GM18520 (cell line): ENCODE data around the gene STARD3.
"Not testable (repeated sequence)": the region's sequence is repeated elsewhere in the genome, so short reads cannot be mapped to it uniquely, and the experiment has no call there.

Experiments
- ATAC-seq: cut with Tn5 transposase; IDR thresholded peaks from one replicate; pipeline ENCODE4 v1.9.1; 2021; ENCODE audit not compliant: unreplicated experiment

The STARD3 gene

DNA sequence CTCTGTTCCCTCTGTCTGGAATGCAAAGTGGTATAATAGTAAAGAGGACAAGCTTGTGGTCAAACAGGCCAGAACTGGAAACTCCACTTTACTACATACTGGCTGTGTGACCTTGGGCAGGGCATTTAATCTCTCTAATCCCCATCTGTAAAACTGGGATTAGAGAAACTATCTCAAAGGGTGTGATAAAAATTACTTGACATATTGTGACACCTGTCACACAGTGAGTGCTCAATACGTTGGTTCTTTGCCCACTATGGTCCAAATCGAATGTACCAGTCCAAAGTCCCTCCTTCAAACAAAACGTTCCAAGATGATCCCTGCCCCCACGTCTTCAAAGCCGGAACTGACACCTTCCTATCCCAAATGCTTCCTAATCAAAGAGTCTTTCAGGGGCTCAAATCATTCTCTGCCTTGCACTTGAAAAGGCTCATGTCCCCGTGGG lies 50.2 kb downstream of the STARD3 start:
- ATAC-seq, result no peak

DNA sequence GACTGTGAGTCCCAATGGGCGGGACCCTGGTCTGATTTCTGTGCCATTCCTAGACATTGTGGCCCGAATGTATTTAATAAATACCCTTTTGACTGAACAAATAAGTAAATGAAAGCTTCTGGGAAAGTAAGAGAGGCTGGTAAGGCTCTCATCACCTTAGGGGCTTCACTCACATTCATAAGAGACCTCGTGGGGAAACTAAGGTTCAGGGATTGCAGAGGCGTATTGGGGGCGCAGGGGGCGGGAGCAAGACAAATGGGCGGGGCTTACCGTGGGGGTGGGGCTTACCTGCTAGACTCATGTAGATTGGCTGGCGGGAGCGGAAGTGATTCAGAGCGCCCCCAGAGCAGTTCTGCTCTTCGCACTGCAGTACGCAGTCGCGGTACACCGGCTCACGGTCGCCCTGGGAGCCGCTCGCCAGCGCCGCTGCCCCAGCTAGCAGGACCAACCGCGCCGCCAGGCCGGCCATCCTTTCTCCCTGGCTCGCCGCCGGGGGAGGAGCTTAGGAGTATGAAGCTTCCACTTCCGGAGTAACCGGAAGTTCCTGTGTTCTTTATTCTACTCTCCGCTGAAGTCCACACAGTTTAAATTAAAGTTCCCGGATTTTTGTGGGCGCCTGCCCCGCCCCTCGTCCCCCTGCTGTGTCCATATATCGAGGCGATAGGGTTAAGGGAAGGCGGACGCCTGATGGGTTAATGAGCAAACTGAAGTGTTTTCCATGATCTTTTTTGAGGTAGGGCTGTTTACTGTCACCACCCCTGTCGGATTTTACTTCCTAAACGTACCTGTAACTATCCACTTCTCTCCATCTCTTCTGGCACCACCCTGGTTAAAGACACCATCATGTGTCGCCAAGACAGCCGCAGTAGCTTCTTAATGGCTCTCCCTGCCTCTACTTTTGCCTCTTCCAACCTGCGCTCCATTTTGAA lies 50.9 kb downstream of the STARD3 start, which contains the start of gene PGAP3:
TSS of gene PGAP3 (minus strand) at position 512 of the 929 bp plus-strand sequence. CDS start at position 469, 43 bp downstream.
- peak; percentile 88 for ATAC-seq

DNA sequence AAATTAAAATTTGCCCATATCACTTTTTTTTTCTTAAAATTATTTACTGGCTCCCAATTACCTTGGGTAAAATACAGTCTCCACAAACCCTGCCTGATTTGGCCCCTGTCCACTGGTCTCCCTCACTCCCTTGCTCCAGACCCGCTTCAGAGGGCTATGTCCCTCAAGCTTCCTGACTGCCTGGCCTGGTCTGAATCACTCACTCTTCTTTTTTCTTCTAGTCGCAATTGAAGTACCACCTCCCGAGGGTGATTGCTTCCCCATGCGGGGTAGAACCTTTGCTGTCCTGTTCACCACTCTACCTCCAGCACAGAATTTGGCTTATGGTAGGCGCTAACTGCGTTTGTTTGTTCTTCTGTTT lies 51.5 kb downstream of the STARD3 start:
- no peak for ATAC-seq

DNA sequence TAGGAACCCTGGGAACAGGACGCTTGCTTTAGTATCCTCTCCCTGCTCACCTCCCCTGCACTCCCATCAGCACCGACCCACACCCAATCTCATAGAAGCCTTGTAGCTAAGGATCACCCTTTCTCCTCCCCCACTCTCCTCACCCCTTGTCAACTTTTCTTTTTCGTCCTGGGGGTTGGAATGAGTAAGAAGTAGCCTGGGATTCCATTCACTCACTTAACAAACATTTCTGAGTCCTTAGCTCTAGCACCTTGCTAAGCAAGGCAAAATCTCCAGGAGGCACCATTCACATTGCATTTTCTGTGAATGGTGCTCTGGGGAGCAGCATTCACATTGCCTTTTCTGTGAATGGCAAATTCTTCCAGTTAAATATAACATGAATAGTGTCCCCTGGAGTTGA lies 52.0 kb downstream of the STARD3 start:
- ATAC-seq, result no peak

DNA sequence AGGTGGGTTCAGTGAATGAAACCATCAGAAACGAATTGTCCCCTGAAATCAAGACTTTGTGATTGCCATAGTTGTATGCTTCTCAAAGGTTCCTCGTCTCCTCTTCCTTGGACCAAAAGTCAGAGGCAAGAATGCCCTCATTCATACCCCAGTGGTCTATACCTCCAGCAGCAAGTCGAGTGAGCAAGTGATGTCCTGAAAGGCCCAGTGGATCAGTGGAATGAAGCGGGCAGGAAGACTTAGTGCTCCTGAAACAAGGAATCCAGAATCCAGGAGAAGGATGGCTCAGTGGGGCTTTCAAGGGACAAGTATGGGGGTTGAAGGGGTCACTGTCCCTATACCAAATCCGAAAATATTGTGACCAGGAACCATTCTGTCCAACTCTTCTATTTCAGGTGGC lies 57.6 kb downstream of the STARD3 start:
- ATAC-seq, result no peak

DNA sequence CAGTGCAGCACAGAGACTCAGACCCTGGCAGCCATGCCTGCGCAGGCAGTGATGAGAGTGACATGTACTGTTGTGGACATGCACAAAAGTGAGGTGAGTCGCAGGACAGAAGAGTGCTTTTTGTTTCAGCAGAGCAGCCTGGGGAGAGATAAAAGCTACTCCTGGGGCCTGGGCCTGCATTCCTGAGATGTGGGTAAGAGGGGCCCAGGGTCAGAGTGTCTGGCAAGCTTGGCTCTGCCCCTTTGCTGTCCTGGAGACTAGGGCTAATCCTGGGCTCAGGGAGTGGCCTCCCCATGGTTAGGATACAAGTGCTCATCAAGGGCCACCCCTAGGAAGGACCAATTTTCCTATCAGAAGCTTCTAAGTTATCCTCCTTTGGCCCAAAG lies 58.1 kb downstream of the STARD3 start:
- ATAC-seq, result no peak

DNA sequence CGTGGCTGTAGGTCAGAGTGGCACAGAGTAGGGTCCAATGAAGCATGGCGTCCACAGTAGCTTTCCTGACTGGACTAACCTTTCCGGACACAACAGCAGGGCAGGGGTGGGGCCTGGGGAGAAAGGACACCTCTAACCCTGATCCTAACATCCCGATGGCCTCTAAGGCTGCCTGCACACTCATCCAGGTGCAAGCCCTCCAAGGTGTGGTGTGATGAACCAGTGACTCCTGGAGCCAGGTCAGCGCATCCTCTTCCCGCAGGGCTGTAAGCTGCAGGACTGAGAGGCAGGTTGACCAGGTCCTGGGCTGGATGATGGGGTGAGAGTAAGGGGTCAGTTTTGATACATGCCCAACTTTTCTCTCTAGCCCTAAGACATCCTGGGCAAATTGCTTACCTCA lies 59.8 kb downstream of the STARD3 start:
- ATAC-seq, result no peak

DNA sequence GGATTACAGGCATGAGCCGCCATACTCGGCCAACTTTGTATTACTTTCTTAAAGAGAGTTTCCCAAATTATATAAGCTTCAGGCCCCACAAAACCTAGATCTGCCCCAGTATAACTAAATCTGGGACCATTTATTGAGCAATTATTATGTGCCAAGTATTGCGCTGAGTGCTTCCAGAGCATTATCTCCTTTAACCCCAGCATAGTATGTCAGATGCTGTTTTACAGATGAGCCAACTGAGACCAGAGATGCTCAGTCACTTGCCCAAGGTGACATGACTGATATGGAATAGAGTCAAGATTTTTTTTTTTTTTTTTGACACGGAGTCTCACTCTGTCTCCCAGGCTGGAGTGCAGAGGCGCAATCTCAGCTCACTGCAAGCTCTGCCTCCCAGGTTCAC lies 61.0 kb downstream of the STARD3 start:
- no peak for ATAC-seq

DNA sequence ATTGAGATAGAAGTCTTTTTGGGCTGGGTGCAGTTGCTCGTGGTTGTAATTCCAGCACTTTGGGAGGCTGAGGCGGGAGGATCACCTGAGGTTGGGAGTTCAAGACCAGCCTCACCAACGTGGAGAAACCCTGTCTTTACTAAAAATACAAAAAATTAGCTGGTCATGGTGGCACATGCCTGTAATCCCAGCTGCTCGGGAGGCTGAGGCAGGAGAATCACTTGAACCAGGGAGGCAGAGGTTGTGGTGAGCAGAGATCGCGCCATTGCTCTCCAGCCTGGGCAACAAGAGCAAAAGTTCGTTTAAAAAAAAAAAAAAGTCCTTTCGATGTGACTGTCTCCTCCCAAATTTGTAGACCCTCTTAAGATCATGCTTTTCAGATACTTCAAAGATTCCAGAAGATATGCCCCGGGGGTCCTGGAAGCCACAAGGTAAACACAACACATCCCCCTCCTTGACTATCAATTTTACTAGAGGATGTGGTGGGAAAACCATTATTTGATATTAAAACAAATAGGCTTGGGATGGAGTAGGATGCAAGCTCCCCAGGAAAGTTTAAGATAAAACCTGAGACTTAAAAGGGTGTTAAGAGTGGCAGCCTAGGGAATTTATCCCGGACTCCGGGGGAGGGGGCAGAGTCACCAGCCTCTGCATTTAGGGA lies 62.3 kb downstream of the STARD3 start:
- not testable (repeated sequence) for ATAC-seq

DNA sequence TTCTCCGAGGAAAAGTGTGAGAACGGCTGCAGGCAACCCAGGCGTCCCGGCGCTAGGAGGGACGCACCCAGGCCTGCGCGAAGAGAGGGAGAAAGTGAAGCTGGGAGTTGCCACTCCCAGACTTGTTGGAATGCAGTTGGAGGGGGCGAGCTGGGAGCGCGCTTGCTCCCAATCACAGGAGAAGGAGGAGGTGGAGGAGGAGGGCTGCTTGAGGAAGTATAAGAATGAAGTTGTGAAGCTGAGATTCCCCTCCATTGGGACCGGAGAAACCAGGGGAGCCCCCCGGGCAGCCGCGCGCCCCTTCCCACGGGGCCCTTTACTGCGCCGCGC lies 62.8 kb downstream of the STARD3 start, which contains the start of gene ERBB2:
TSS of gene ERBB2 (plus strand) at position 247 of the 330 bp plus-strand sequence. CDS start 175 bp downstream, outside the sequence.
- no peak for ATAC-seq

DNA sequence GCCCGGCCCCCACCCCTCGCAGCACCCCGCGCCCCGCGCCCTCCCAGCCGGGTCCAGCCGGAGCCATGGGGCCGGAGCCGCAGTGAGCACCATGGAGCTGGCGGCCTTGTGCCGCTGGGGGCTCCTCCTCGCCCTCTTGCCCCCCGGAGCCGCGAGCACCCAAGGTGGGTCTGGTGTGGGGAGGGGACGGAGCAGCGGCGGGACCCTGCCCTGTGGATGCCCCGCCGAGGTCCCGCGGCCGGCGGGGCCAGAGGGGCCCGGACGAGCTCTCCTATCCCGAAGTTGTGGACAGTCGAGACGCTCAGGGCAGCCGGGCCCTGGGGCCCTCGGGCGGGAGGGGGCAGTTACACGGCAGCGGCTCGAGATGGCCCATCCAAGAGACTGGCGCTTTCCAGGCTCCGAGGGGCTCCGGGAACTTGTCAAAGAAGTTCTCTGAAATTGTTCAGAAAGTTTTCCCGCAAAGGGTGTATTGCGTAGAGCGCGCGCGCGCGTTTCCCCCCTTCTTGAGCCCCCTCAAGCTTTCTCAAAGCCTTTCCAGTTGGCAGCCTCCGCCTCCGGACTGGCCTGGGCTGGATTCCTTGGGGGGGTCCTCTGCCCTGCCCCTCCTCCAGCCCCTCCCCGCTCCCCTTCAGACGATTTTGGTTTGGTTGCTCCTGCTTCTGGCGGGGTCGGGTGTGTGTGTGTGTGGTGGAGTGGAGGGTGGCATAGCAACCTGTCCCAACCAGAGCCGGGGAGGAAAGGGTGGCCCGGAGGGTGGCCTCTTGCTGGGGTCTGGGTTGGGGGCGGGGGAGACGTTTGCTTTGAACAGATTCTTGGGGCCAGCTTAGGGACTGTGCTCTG lies 63.4 kb downstream of the STARD3 start:
- no peak for ATAC-seq

DNA sequence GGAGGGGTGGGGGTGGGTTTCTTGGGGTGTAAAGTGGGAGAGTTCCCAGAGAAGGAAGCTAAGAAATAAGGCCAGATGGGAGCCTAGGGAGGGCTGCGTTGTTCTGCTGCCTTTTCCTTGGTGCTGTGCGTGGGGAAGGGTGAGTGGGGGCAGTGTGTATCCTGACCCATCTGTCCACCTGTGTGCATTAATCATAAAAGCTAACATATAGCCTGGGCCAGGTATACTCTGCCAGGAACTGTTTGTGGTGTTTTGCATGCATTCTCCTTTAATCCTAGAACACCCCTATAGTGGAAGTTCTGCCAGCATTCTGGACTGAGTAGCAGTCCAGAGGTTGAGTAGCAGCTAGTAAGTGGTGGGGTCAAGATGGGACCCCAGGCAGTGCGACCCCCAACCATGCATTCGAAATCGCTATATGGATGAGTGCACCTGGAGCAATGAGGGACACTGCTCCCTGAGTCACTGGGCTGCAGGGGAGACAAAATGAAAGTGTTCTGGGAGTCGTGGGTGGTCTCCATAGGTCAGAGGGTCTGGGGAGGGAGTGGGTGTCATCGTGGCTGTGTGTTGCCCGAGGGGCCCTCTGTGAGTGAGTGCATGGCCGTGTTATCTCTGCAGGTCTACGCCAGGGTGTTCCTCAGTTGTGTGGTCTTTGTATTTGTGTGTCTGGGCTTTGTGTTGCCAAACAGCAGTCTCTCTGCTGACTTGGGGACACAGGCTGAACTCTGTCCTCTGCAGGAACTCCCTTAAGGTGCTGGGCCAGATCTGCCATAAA lies 64.3 kb downstream of the STARD3 start:
- no peak for ATAC-seq

DNA sequence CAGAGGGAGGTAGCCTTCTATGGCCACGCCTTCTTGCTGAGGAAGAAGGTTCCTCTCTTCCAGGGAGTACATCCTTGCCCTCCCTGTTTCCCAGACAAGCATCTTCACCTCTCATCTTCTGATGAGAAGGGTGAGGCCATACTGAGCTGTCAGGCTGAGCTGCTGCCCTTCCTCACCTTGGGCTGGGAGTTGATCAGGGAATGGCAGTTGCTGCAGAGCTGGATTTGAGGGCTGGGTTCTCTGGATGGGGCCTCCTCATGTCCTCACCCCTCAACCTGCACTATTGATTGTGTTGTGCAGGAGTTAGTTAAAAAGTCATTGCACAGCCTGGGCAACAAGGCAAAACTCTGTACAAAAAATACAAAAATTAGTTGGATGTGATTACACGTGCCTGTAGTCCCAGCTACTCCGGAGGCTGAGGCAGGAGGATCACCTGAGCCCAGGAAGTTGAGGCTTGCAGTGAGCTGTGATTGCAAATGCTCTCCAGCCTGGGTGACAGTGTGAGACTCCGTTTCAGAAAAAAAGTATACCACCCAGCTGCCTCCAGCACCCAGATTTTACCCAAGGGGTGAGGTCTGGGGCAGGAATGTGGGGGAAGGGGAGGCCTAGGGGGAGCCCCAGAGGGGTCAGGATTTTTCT lies 65.0 kb downstream of the STARD3 start:
- no peak for ATAC-seq

DNA sequence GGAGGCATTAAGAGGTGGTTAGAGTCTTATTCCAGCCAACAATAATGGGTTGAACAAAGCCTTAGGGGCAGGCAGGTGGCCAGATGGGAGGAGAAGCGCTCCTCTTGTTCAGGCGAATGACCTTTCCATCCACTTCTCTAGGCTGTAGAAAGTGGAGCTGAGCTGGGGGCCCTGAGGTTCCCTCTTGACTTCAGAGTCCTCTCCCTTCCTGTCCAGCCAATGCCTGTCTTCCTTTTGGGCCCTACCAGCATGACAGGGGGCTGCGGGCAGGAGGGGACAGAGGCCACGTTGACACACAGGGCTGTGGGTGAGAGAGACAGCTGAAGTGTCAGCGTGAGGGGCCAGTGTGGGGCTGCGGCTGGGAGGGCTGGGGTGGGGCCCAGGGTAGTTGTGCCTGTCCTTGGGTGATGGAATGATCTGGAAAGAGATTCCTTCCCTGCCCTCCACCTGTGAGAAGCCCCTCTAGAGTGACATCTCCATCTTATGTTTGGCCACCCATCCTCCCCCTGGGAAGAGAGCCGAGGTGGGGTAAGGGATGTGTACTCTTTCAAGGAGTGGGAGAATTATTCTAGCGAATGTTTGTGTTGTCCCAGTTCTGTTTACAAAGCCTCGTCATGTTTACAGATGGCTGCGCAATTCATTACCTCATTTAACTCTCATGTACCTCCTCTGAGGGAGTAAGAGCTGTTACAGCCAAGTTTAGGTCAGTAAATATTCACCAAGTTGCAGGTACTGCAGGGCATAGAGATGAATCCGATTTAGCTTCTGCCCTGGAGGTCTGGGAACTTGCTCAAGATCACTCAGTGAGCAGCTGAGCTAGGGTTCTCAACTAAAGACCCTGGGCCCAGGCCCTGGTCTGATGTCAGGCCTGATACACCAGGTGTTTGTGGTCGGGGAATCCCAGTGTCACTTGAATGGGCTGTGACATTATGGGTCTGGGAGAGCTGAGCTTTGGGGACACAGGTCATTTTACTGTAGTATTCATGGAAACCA lies 66.3 kb downstream of the STARD3 start:
- no peak for ATAC-seq

DNA sequence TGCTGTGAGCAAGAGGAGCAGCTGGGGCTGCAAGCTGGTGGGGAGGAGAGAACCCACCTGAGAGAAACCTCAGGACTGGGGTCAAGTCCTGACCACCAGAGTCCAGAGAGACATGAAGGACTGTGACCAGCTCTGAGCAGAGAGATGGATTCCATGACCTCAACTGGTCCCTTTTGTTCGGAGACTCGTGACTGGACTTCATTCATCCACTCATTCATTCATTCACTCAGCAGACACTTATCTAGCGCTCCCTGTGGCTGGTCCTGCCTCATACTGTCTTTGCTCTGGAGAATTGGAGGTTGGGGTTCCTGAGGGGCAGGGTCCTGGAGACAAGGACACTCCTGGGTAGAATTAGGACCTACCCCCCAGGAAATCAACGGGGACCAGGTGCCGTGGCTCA lies 67.0 kb downstream of the STARD3 start:
- ATAC-seq, result no peak

DNA sequence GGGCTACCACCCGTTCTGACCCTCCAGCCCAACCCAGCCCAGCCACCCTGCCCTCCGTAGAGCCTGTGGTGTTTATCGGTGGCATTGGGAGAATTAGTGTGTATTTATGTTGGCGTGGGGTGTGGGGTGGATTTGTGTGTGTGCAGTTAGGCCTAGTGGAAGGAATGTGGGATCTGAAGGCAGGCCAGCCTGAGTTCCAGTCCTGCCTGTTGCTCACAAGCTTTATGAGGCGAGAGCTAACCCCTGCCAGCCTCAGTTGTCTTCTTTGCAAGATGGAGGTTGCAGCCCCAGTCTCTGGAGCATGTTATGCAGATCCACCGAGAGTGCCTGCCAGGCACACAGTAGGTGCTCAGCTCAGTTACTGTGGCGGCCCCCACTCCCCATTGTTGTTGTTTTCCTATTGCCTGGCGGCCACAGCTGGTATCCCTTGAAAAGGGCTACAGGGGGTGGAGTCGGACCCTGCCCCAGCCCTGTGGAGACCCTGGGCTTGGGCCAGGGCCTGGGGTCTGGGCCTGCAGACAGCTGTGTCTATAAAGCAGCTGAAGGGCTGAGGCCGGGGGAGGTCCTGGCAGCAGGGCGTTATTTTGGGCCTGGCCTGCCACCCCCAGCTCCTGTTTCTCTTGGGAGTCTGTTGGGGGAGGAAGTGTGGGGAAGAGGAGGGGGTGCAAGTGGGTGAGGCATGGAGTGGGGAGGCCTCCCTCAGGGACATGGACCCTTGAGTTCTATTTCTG lies 68.0 kb downstream of the STARD3 start:
- no peak for ATAC-seq

DNA sequence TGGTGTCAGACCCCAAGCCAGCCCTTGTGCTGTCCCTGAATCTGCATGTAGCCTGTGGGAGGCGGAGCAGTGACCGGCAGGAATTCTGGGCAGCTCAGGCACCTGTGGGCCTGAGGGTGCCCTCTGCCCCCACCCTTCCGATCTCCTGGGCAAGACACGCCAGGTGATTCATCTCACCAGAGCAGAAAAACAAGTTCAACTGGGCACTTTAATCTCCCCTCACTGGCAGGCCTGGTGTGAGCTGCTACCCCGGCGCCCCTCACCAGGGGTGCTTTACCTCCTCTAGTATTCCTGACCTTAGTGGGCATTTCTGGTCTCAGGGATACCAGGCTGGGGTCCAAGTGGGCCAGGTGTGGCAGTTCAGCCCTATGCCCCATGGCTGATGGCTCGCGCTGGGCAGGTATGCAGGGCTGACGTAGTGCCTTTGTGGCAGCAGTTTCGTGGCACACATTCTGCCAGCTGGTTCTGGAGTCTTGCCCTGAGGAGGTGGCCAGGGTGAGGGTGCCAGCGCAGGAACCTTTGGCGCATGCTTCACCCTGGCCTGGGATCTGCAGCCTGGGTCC lies 68.9 kb downstream of the STARD3 start:
- no peak for ATAC-seq

DNA sequence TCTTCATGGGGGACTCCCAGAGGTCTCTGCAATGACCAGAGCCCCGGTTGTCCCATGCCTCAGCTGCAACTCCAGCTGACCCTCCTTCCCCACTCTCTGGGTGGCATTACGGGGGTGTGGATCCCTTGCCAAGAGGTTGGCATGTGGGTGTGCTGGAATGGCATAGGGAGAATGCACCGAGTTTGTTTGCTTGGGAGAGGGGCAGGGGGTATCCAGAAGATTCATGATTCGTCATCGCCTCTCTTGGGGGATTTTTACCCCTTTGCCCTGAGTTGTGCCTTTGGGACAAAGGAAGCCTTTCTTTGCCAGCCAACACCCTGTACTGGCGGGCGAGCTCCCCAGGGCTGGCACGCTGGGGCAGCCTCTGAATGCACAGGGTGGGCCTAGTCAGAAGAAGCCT lies 69.4 kb downstream of the STARD3 start:
- no peak for ATAC-seq
